ENCODE results near the gene FANCE. TPM values are rescaled to one million over a fixed set of nuclear protein-coding genes. Genes with fewer than 3 reads are reported as not detected.

The FANCE gene
- total and polyA plus RNA-seq, 2 donors (not counting 1 experiment from before 2014, with no cell fraction given): 9.2 to 12.8 TPM

DNA sequence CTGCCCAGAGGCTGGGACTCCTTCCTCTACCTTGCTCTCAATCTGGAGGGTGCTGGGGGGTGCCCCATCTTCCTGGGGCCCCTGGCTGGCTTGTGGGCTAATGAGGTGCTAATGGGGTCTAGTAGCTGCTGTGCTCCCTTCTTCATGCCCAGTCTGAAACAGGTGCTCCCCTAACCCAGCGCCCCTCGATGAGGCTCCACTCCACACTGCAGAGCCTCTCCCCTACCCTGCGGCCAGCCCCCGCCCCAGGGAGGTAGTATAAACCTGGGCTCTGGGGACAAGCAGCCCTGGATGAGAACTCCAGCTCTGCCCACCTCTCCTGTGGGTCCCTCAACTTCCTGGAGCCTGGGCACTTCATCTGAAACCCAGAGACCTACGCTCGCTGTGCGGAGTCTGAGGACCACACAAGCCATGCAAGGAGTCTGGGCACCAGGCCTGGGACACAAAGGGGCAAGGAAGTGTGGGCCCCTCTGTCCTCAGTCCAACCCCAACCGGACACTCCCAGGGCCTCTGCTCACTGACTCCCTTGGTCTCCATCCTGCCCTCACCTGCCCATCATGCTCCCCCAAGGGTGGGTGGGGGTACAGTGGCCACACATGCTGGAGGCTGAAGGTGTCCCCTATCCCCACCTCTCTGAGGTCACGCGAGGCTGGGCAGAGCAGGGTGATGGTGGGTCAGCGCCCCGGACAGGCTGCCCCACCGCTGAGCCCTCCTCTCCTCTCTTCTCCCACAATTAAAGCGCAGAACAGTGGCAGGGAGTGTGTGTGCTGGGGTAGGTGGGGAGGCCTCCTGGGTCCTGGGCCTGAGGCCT lies 22.2 kb downstream of the FANCE start:
- Histone ChIP-seq H3K79me2 (ENCODE audit: control insufficient read depth, insufficient read depth, low read length) (no peaks in the 10 kb centered on the region), H3K4me3 (ENCODE audit: control extremely low read depth in 1 of 5, extremely low read depth in 1 of 5, insufficient read depth in 1 of 5, low read depth in 2 of 5, low read length in 4 of 5) (no peak overlapping the region), H3K27me3 (replicated peaks in 1 of 4; ENCODE audit: control extremely low read depth in 1 of 4, control insufficient read depth in 3 of 4, insufficient read depth in 4 of 4, low read length in 3 of 4) (no peaks in the 10 kb centered on the region), H4K20me1 (ENCODE audit: control insufficient read depth, insufficient read depth, low read length, poor library complexity, severe bottlenecking) (peaks cover 16% of the 10 kb centered on the region), H3K27ac (ENCODE audit: low read length in 2 of 2) (no peak overlapping the region), H2AFZ (ENCODE audit: insufficient read depth, low read depth, low read length, poor library complexity, severe bottlenecking) (no peak overlapping the region), H3K9me3 (ENCODE audit: control extremely low read depth in 1 of 3, control insufficient read depth in 2 of 3, insufficient read depth in 1 of 3, low read length in 2 of 3) (no peaks in the 10 kb centered on the region), H3K9ac (ENCODE audit: low read length) (no peak overlapping the region), H3K4me1 (ENCODE audit: control insufficient read depth in 2 of 2, insufficient read depth in 2 of 2, low read length in 2 of 2) (peaks cover 12 to 19% of the 10 kb centered on the region in 2 donors), H3K4me2 (replicated peaks; ENCODE audit: low read depth, low read length, poor library complexity, severe bottlenecking) (no peak overlapping the region), H3K36me3 (replicated peaks in 1 of 2; ENCODE audit: control extremely low read depth in 1 of 2, control insufficient read depth in 1 of 2, extremely low read depth in 1 of 2, insufficient read depth in 2 of 2, low read length in 1 of 2) (peaks cover 0 to 45% of the 10 kb centered on the region in 2 experiments)
- no peak for ATAC-seq (ENCODE audit: low read depth)
- TF ChIP-seq, protein P1, sequence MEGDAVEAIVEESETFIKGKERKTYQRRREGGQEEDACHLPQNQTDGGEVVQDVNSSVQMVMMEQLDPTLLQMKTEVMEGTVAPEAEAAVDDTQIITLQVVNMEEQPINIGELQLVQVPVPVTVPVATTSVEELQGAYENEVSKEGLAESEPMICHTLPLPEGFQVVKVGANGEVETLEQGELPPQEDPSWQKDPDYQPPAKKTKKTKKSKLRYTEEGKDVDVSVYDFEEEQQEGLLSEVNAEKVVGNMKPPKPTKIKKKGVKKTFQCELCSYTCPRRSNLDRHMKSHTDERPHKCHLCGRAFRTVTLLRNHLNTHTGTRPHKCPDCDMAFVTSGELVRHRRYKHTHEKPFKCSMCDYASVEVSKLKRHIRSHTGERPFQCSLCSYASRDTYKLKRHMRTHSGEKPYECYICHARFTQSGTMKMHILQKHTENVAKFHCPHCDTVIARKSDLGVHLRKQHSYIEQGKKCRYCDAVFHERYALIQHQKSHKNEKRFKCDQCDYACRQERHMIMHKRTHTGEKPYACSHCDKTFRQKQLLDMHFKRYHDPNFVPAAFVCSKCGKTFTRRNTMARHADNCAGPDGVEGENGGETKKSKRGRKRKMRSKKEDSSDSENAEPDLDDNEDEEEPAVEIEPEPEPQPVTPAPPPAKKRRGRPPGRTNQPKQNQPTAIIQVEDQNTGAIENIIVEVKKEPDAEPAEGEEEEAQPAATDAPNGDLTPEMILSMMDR (IDR thresholded peaks at IDR 0.05): no peak
- TF ChIP-seq EZH2 (IDR thresholded peaks at IDR 0.05; ENCODE audit: borderline replicate concordance, insufficient read depth, low read depth, low read length, poor library complexity, severe bottlenecking): no peak
- no peak overlapping the region for H3K4me3 Mint-ChIP-seq
- H3K9me3 Mint-ChIP-seq (ENCODE audit: insufficient read depth): no peaks in the 10 kb centered on the region
- ChIA-PET POLR2A (no interaction called here), CTCF (interaction anchor here (0.7 to 4.1 kb wide), 3 partner anchors 22 to 179 kb away, joined by 3 to 16 read pairs (median 5); partner anchors contain the start of gene FANCE)
- intact Hi-C loops (cut with micrococcal nuclease): no loop called here
- no peaks in the 10 kb centered on the region for H3K27me3 Mint-ChIP-seq
- peaks cover 28% of the 10 kb centered on the region for H3K4me1 Mint-ChIP-seq
- 95% methylated on average over 7 of the region's 14 CpGs for WGBS (ENCODE audit: insufficient coverage)
- DNase-seq: no peak
- H3K27ac Mint-ChIP-seq: no peak overlapping the region

DNA sequence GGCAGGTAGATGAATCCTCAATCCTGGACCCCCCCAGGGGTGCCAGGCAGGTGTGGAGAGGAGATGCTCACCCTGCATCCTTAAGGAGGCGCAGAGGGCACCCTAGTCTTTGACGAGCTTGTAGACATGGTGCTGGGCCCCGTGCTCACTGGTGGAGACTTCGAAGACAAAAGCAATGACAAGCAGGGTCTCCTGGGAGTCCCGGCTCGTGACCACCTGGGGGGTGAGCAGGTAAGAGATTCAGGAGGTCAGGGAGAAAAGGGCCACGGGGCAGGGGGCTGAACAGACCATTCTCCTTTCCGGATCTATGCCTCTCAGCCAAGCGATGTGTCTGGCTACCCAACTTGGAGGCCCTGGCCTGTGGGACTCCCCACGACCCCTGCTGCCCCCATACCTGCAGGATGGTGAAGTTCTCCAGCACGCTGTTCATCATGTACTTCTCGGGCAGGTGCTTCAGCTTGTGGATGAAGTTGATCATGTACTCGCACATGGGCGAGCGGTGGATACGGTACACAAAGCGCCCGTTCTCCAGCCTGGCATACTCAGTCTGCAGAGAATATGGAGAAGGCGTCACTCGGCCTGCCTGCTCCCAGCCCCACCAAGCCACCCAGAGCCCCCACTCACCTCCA lies 22.9 kb downstream of the FANCE start:
- Mint-ChIP-seq H3K27me3 (no peaks in the 10 kb centered on the region), H3K4me3 (no peak overlapping the region), H3K27ac (no peak overlapping the region), H3K4me1 (peaks cover 21% of the 10 kb centered on the region), H3K9me3 (ENCODE audit: insufficient read depth) (no peaks in the 10 kb centered on the region)
- intact Hi-C loops (cut with micrococcal nuclease): no loop called here
- no peaks in the 10 kb centered on the region for H3K9me3 ChIP-seq (ENCODE audit: control extremely low read depth in 1 of 3, control insufficient read depth in 2 of 3, insufficient read depth in 1 of 3, low read length in 2 of 3)
- ATAC-seq (ENCODE audit: low read depth) (no peak), DNase-seq (no peak)
- no peak overlapping the region for H3K9ac ChIP-seq (ENCODE audit: low read length)
- H3K36me3 ChIP-seq (replicated peaks in 1 of 2; ENCODE audit: control extremely low read depth in 1 of 2, control insufficient read depth in 1 of 2, extremely low read depth in 1 of 2, insufficient read depth in 2 of 2, low read length in 1 of 2): peaks cover 0 to 38% of the 10 kb centered on the region in 2 experiments
- no peaks in the 10 kb centered on the region for H3K79me2 ChIP-seq (ENCODE audit: control insufficient read depth, insufficient read depth, low read length)
- H3K27me3 ChIP-seq (replicated peaks in 1 of 4; ENCODE audit: control extremely low read depth in 1 of 4, control insufficient read depth in 3 of 4, insufficient read depth in 4 of 4, low read length in 3 of 4): no peaks in the 10 kb centered on the region
- H4K20me1 ChIP-seq (ENCODE audit: control insufficient read depth, insufficient read depth, low read length, poor library complexity, severe bottlenecking): peaks cover 9% of the 10 kb centered on the region
- CTCF ChIA-PET: no interaction called here
- H3K4me1 ChIP-seq (ENCODE audit: control insufficient read depth in 2 of 2, insufficient read depth in 2 of 2, low read length in 2 of 2): peaks cover 5 to 12% of the 10 kb centered on the region in 2 donors
- H3K4me3 ChIP-seq (ENCODE audit: control extremely low read depth in 1 of 5, extremely low read depth in 1 of 5, insufficient read depth in 1 of 5, low read depth in 2 of 5, low read length in 4 of 5): no peak overlapping the region
- no peak overlapping the region for H3K4me2 ChIP-seq (replicated peaks; ENCODE audit: low read depth, low read length, poor library complexity, severe bottlenecking)
- POLR2A ChIA-PET: no interaction called here
- 92% methylated on average over 20 of the region's 20 CpGs for WGBS (ENCODE audit: insufficient coverage)
- TF ChIP-seq EZH2 (IDR thresholded peaks at IDR 0.05; ENCODE audit: borderline replicate concordance, insufficient read depth, low read depth, low read length, poor library complexity, severe bottlenecking): no peak
- TF ChIP-seq, protein P1 (IDR thresholded peaks at IDR 0.05): no peak
- H3K27ac ChIP-seq (ENCODE audit: low read length in 2 of 2): no peak overlapping the region
- no peak overlapping the region for H2AFZ ChIP-seq (ENCODE audit: insufficient read depth, low read depth, low read length, poor library complexity, severe bottlenecking)

All from B cell (primary cell).